GM12891 (cell line): ENCODE measurements around the gene PRKCE.

Experiments used
- POLR2A ChIP-seq: IDR thresholded peaks from 2 replicates; pipeline ENCODE4 v1.6.1; 2011; ENCODE audit warnings: low read depth, low read length, control low read depth
- POLR2AphosphoS5 ChIP-seq: IDR thresholded peaks from 2 replicates; pipeline ENCODE4 v1.6.1; 2011; ENCODE audit warnings: low read depth, low read length, control low read depth
- SPI1 ChIP-seq: IDR thresholded peaks from 2 replicates; pipeline ENCODE4 v1.6.1; 2011; ENCODE audit warnings: low read depth, low read length, control low read depth
- TAF1 ChIP-seq: IDR thresholded peaks from 2 replicates; pipeline ENCODE4 v1.6.1; 2011; ENCODE audit warnings: low read depth, low read length, control low read depth

DNA sequence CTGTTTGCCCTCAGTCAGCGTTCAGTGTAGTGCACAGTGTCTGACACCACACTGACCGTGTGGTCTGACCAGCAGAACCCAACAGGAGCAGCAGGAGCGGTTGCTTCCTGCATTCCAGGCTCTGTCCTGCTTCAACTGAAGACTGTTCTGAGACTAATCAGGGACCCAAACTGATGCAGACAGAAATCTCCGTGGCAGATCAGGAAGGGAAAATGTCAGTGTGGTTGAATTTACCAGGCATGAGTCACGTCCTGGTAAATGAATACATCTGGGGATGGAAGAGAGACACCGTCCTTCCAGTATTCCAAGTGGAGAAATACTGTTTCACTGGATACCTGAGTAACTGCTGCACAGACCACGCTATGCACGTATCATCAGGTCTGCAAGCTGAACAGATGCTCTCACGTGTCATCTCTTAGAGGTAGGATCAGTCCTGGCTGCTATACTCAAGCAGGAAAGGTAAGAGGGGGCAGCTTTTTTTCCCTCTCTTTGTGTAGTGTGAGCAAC lies 422.1 kb downstream of the PRKCE start:
- no peak for TF ChIP-seq POLR2A
- TF ChIP-seq TAF1 = no peak
- TF ChIP-seq POLR2AphosphoS5 = no peak
- TF ChIP-seq SPI1 = no peak
